GM23338 (cell line): ENCODE results near the gene WDR13. TPM values are rescaled to one million over a fixed set of nuclear protein-coding genes. Genes with fewer than 3 reads are reported as not detected.

Source experiments
- ATAC-seq: fragments of 200-7000 bp; cut with Tn5 transposase; 3 replicates; pipeline ENCODE4 v1.9.1; 2020
- DNase-seq: peaks from one replicate; pipeline ENCODE4 v3.0.0-alpha.2; 2015; ENCODE audit warnings: low spot score
- H2AFZ ChIP-seq: fragments of 200-600 bp; sonication (generic); 2 replicates; pipeline ENCODE4 v1.8.0; 2016; ENCODE audit warnings: antibody characterized with exemption, mild to moderate bottlenecking, moderate library complexity
- H3F3A ChIP-seq: fragments of 200-600 bp; sonication (generic); replicated peaks from 2 replicates; pipeline ENCODE4 v1.8.0; 2017; ENCODE audit warnings: antibody characterized with exemption, mixed run types, low read depth
- H3K27ac ChIP-seq: fragments of 200-600 bp; sonication (generic); 2 replicates; pipeline ENCODE4 v1.6.1; 2016; ENCODE audit warnings: low read depth
- H3K27me3 ChIP-seq: fragments of 200-600 bp; sonication (generic); 2 replicates; pipeline ENCODE4 v1.8.0; 2016; ENCODE audit warnings: mild to moderate bottlenecking, mixed run types, moderate library complexity; ENCODE audit not compliant: insufficient read depth
- H3K36me3 ChIP-seq: fragments of 200-600 bp; sonication (generic); 2 replicates; pipeline ENCODE4 v1.8.0; 2016; ENCODE audit warnings: mild to moderate bottlenecking; ENCODE audit not compliant: insufficient read depth
- H3K4me1 ChIP-seq: fragments of 200-600 bp; sonication (generic); 2 replicates; pipeline ENCODE4 v1.8.0; 2016; ENCODE audit warnings: mild to moderate bottlenecking, moderate library complexity; ENCODE audit not compliant: insufficient read depth
- H3K4me2 ChIP-seq: fragments of 200-600 bp; sonication (generic); 2 replicates; pipeline ENCODE4 v1.7.1; 2017; ENCODE audit warnings: mixed run types
- H3K4me3 ChIP-seq: fragments of 200-600 bp; sonication (generic); 2 replicates; pipeline ENCODE4 v1.6.1; 2016; ENCODE audit warnings: mixed run types
- H3K79me2 ChIP-seq: fragments of 200-600 bp; sonication (generic); replicated peaks from 2 replicates; pipeline ENCODE4 v1.8.0; 2017; ENCODE audit warnings: mild to moderate bottlenecking; ENCODE audit not compliant: insufficient read depth
- H3K9me2 ChIP-seq: fragments of 200-600 bp; sonication (generic); 2 replicates; pipeline ENCODE4 v1.8.0; 2017; ENCODE audit not compliant: insufficient read depth
- H4K20me1 ChIP-seq: fragments of 200-600 bp; sonication (generic); replicated peaks from 2 replicates; pipeline ENCODE4 v1.8.0; 2017; ENCODE audit warnings: mild to moderate bottlenecking; ENCODE audit not compliant: insufficient read depth
- H3K27ac Mint-ChIP-seq: 2 replicates; pipeline ENCODE4 v1.8.0; 2020; ENCODE audit warnings: inconsistent platforms, mild to moderate bottlenecking, moderate library complexity, mixed read lengths
- H3K27me3 Mint-ChIP-seq: 3 replicates; pipeline ENCODE4 v1.8.0; 2022; ENCODE audit warnings: low read depth, mild to moderate bottlenecking, moderate library complexity, mixed read lengths, inconsistent platforms; ENCODE audit not compliant: insufficient read depth, poor library complexity
- H3K36me3 Mint-ChIP-seq: 3 replicates; pipeline ENCODE4 v1.8.0; 2021; ENCODE audit warnings: low read depth, mild to moderate bottlenecking, inconsistent platforms, moderate library complexity, mixed read lengths
- H3K4me1 Mint-ChIP-seq: 3 replicates; pipeline ENCODE4 v1.8.0; 2020; ENCODE audit warnings: mild to moderate bottlenecking, inconsistent platforms, mixed read lengths
- H3K4me3 Mint-ChIP-seq: 3 replicates; pipeline ENCODE4 v1.8.0; 2021; ENCODE audit warnings: moderate library complexity, mild to moderate bottlenecking, inconsistent platforms, mixed read lengths
- H3K9me3 Mint-ChIP-seq: 3 replicates; pipeline ENCODE4 v1.8.0; 2020; ENCODE audit warnings: moderate library complexity, mild to moderate bottlenecking, inconsistent platforms, mixed read lengths
- CREB1 ChIP-seq: fragments of 250-450 bp; sonication (Bioruptor Pico); IDR thresholded peaks from 2 replicates; pipeline ENCODE4 v1.5.0; 2020; ENCODE audit warnings: low read depth, mild to moderate bottlenecking, moderate library complexity
- EZH2 ChIP-seq: fragments of 200-600 bp; sonication (generic); IDR thresholded peaks from one replicate; pipeline ENCODE4 v1.8.0; 2017; ENCODE audit warnings: antibody characterized with exemption, mild to moderate bottlenecking, low read depth; ENCODE audit not compliant: unreplicated experiment
- EZH2phosphoT487 ChIP-seq: fragments of 200-600 bp; sonication (generic); IDR thresholded peaks from one replicate; pipeline ENCODE4 v1.8.1; 2018; ENCODE audit warnings: antibody characterized with exemption; ENCODE audit not compliant: unreplicated experiment
- JUNB ChIP-seq: IDR thresholded peaks from one replicate; pipeline ENCODE4 v1.6.1; 2016; ENCODE audit warnings: antibody characterized with exemption; ENCODE audit not compliant: unreplicated experiment
- NANOG ChIP-seq: IDR thresholded peaks from 2 replicates; pipeline ENCODE4 v1.6.1; 2016; ENCODE audit warnings: antibody characterized with exemption, borderline replicate concordance
- POLR2AphosphoS5 ChIP-seq: IDR thresholded peaks from 2 replicates; pipeline ENCODE4 v1.6.1; 2016; ENCODE audit warnings: antibody characterized with exemption, low read depth
- REST ChIP-seq: IDR thresholded peaks from one replicate; pipeline ENCODE4 v1.6.1; 2018; ENCODE audit warnings: antibody characterized with exemption; ENCODE audit not compliant: unreplicated experiment
- STAT1 ChIP-seq: IDR thresholded peaks from one replicate; pipeline ENCODE4 v1.6.1; 2016; ENCODE audit warnings: antibody characterized with exemption; ENCODE audit not compliant: unreplicated experiment
- ZNF114 ChIP-seq: fragments of 250-450 bp; sonication (Bioruptor Pico); IDR thresholded peaks from 2 replicates; pipeline ENCODE4 v1.5.0; 2020; ENCODE audit warnings: mild to moderate bottlenecking, moderate library complexity
- ZNF331 ChIP-seq: fragments of 250-450 bp; sonication (Bioruptor Pico); IDR thresholded peaks from 2 replicates; pipeline ENCODE4 v1.5.0; 2020; ENCODE audit warnings: low read depth, mild to moderate bottlenecking, moderate library complexity
- polyA plus RNA-seq: library from polyadenylated mRNA; unstranded; fragments of >200 nt; fragmentation: Nextera tagmentation; extraction: Ambion mirVana; gene quantifications from 2 replicates; pipeline ENCODE4 v1.2.1, GENCODE V29; 2016
- total RNA-seq: library from RNA; depleted of rRNA; stranded (reverse); fragments of >200 nt; shearing (Covaris generic); gene quantifications from 2 replicates; pipeline ENCODE4 v1.2.3, GENCODE V29; 2014
- TF ChIP-seq, protein P1 (sequence below): IDR thresholded peaks from 2 replicates; pipeline ENCODE4 v1.6.1; 2016; ENCODE audit warnings: antibody characterized with exemption
- TF ChIP-seq, protein P2 (sequence below), 2 experiments: fragments of 200-600 bp in 1 of 2; sonication (generic) in 1 of 2; conservative IDR thresholded peaks; 2 replicates each; pipeline versions ENCODE4 v1.5.1 to v1.6.1; 2016 to 2017; ENCODE audit warnings: antibody characterized with exemption in 2 of 2, low read depth in 2 of 2, mild to moderate bottlenecking in 2 of 2, moderate library complexity in 1 of 2
- TF ChIP-seq, protein P3 (sequence below): fragments of 250-450 bp; sonication (Bioruptor Pico); IDR thresholded peaks from 2 replicates; pipeline ENCODE4 v1.5.0; 2020; ENCODE audit warnings: mild to moderate bottlenecking, moderate library complexity

Gene WDR13
- total and polyA plus RNA-seq, 2 experiments from 2014 or later = 24.2 to 24.9 TPM

DNA sequence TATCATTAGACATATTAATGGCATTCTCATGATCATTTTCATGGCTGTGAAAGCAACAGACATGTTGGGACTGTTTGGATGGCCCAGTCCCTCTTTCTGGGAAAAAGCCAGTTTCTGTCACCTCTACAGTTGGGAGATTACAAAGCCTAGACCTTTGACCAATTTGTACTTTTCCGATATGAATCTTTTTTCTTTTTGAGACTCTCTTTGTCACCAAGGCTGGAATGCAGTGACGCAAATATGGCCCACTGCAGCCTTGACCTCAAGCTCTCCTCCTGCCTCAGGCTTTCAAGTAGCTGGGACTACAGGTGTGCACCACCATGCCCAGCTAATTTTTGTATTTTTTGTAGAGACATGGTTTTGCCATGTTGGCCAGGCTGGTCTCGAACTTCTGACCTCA, 48.4 kb upstream of the WDR13 start:
- TF ChIP-seq ZNF114 (CRISPR knock-in tag) = no peak
- no peak for TF ChIP-seq NANOG
- TF ChIP-seq CREB1 (CRISPR knock-in tag) = no peak
- TF ChIP-seq, protein P1, sequence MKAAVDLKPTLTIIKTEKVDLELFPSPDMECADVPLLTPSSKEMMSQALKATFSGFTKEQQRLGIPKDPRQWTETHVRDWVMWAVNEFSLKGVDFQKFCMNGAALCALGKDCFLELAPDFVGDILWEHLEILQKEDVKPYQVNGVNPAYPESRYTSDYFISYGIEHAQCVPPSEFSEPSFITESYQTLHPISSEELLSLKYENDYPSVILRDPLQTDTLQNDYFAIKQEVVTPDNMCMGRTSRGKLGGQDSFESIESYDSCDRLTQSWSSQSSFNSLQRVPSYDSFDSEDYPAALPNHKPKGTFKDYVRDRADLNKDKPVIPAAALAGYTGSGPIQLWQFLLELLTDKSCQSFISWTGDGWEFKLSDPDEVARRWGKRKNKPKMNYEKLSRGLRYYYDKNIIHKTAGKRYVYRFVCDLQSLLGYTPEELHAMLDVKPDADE = no peak
- TF ChIP-seq STAT1 = no peak
- TF ChIP-seq, protein P2, sequence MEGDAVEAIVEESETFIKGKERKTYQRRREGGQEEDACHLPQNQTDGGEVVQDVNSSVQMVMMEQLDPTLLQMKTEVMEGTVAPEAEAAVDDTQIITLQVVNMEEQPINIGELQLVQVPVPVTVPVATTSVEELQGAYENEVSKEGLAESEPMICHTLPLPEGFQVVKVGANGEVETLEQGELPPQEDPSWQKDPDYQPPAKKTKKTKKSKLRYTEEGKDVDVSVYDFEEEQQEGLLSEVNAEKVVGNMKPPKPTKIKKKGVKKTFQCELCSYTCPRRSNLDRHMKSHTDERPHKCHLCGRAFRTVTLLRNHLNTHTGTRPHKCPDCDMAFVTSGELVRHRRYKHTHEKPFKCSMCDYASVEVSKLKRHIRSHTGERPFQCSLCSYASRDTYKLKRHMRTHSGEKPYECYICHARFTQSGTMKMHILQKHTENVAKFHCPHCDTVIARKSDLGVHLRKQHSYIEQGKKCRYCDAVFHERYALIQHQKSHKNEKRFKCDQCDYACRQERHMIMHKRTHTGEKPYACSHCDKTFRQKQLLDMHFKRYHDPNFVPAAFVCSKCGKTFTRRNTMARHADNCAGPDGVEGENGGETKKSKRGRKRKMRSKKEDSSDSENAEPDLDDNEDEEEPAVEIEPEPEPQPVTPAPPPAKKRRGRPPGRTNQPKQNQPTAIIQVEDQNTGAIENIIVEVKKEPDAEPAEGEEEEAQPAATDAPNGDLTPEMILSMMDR (conservative IDR thresholded peaks at IDR 0.05; ENCODE audit: low read depth in 2 of 2) = no peak
- no peak for TF ChIP-seq POLR2AphosphoS5
- no peak for TF ChIP-seq JUNB
- TF ChIP-seq EZH2phosphoT487 = no peak
- TF ChIP-seq REST = no peak
- no peak for TF ChIP-seq ZNF331 (CRISPR knock-in tag)
- TF ChIP-seq, protein P3, sequence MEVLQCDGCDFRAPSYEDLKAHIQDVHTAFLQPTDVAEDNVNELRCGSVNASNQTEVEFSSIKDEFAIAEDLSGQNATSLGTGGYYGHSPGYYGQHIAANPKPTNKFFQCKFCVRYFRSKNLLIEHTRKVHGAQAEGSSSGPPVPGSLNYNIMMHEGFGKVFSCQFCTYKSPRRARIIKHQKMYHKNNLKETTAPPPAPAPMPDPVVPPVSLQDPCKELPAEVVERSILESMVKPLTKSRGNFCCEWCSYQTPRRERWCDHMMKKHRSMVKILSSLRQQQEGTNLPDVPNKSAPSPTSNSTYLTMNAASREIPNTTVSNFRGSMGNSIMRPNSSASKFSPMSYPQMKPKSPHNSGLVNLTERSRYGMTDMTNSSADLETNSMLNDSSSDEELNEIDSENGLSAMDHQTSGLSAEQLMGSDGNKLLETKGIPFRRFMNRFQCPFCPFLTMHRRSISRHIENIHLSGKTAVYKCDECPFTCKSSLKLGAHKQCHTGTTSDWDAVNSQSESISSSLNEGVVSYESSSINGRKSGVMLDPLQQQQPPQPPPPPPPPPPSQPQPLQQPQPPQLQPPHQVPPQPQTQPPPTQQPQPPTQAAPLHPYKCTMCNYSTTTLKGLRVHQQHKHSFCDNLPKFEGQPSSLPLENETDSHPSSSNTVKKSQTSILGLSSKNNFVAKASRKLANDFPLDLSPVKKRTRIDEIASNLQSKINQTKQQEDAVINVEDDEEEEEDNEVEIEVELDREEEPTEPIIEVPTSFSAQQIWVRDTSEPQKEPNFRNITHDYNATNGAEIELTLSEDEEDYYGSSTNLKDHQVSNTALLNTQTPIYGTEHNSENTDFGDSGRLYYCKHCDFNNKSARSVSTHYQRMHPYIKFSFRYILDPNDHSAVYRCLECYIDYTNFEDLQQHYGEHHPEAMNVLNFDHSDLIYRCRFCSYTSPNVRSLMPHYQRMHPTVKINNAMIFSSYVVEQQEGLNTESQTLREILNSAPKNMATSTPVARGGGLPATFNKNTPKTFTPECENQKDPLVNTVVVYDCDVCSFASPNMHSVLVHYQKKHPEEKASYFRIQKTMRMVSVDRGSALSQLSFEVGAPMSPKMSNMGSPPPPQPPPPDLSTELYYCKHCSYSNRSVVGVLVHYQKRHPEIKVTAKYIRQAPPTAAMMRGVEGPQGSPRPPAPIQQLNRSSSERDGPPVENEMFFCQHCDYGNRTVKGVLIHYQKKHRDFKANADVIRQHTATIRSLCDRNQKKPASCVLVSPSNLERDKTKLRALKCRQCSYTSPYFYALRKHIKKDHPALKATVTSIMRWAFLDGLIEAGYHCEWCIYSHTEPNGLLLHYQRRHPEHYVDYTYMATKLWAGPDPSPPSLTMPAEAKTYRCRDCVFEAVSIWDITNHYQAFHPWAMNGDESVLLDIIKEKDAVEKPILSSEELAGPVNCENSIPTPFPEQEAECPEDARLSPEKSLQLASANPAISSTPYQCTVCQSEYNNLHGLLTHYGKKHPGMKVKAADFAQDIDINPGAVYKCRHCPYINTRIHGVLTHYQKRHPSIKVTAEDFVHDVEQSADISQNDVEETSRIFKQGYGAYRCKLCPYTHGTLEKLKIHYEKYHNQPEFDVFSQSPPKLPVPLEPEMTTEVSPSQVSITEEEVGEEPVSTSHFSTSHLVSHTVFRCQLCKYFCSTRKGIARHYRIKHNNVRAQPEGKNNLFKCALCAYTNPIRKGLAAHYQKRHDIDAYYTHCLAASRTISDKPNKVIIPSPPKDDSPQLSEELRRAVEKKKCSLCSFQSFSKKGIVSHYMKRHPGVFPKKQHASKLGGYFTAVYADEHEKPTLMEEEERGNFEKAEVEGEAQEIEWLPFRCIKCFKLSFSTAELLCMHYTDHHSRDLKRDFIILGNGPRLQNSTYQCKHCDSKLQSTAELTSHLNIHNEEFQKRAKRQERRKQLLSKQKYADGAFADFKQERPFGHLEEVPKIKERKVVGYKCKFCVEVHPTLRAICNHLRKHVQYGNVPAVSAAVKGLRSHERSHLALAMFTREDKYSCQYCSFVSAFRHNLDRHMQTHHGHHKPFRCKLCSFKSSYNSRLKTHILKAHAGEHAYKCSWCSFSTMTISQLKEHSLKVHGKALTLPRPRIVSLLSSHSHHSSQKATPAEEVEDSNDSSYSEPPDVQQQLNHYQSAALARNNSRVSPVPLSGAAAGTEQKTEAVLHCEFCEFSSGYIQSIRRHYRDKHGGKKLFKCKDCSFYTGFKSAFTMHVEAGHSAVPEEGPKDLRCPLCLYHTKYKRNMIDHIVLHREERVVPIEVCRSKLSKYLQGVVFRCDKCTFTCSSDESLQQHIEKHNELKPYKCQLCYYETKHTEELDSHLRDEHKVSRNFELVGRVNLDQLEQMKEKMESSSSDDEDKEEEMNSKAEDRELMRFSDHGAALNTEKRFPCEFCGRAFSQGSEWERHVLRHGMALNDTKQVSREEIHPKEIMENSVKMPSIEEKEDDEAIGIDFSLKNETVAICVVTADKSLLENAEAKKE (CRISPR knock-in tag) = no peak
- no peak for TF ChIP-seq EZH2
- ATAC-seq = no peak
- Histone ChIP-seq H3K27ac (no peak overlapping the region), H3F3A (no peaks in the 10 kb centered on the region), H3K4me3 (no peak overlapping the region), H2AFZ (no peak overlapping the region), H3K79me2 (no peaks in the 10 kb centered on the region), H3K36me3 (no peaks in the 10 kb centered on the region), H3K4me2 (no peak overlapping the region), H3K9me2 (no peaks in the 10 kb centered on the region), H3K4me1 (no peaks in the 10 kb centered on the region), H4K20me1 (no peaks in the 10 kb centered on the region), H3K27me3 (no peaks in the 10 kb centered on the region)
- H3K27me3 Mint-ChIP-seq = no peaks in the 10 kb centered on the region
- no peak overlapping the region for H3K4me3 Mint-ChIP-seq
- no peak overlapping the region for H3K27ac Mint-ChIP-seq
- H3K36me3 Mint-ChIP-seq = peaks cover 6% of the 10 kb centered on the region; the same call in 1 of the 3 replicates
- H3K4me1 Mint-ChIP-seq = no peaks in the 10 kb centered on the region
- no peaks in the 10 kb centered on the region for H3K9me3 Mint-ChIP-seq
- no peak for DNase-seq
